Heart left ventricle (tissue), 16 donors: ENCODE results near the gene IGFBP7. TPM values are rescaled to one million over a fixed set of nuclear protein-coding genes. Genes with fewer than 3 reads are reported as not detected.

Experiments
- ATAC-seq, 4 donors: fragments of 200-7000 bp; cut with Tn5 transposase; one replicate each; pipeline ENCODE4 v1.9.1; 2020 to 2022; ENCODE audit warnings: moderate library complexity in 4 of 4, mild to moderate bottlenecking in 3 of 4, moderate number of reproducible peaks in 1 of 4
- DNase-seq, 5 donors: peaks; one replicate each; pipeline ENCODE4 v3.0.0-alpha.2; 2020
- H3K27ac ChIP-seq, 12 donors: fragments of 200-600 bp; sonication (generic) in 4 of 12; one replicate each; pipeline versions ENCODE4 v1.5.0 to v1.8.0; 2016 to 2022; ENCODE audit warnings: mild to moderate bottlenecking in 2 of 12
- H3K27me3 ChIP-seq, 9 donors: fragments of 200-600 bp; sonication (generic) in 2 of 9; one replicate each; pipeline versions ENCODE4 v1.5.1 to v1.8.0; 2016 to 2022; ENCODE audit warnings: mild to moderate bottlenecking in 3 of 9
- H3K36me3 ChIP-seq, 9 donors: fragments of 200-600 bp; sonication (generic) in 2 of 9; one replicate each; pipeline versions ENCODE4 v1.5.0 to v1.8.0; 2018 to 2022; ENCODE audit warnings: mild to moderate bottlenecking in 2 of 9
- H3K4me1 ChIP-seq, 12 donors: fragments of 200-600 bp; sonication (generic) in 4 of 12; one replicate each; pipeline versions ENCODE4 v1.5.0 to v1.8.0; 2016 to 2022; ENCODE audit warnings: mild to moderate bottlenecking in 3 of 12
- H3K4me3 ChIP-seq, 12 donors: fragments of 200-600 bp; sonication (generic) in 4 of 12; one replicate each; pipeline versions ENCODE4 v1.5.0 to v1.8.0; 2017 to 2022; ENCODE audit warnings: mild to moderate bottlenecking in 9 of 12, moderate library complexity in 4 of 12
- H3K9me3 ChIP-seq, 12 donors: fragments of 200-600 bp; sonication (generic) in 4 of 12; one replicate each; pipeline versions ENCODE4 v1.5.0 to v1.8.0; 2016 to 2022; ENCODE audit warnings: mild to moderate bottlenecking in 1 of 12
- CTCF ChIP-seq, 12 donors: fragments of 200-600 bp; sonication (generic) in 4 of 12; IDR thresholded peaks; one replicate each; pipeline versions ENCODE4 v1.5.0 to v1.8.0; 2018 to 2022; ENCODE audit warnings: antibody characterized with exemption in 12 of 12, mild to moderate bottlenecking in 5 of 12
- POLR2A ChIP-seq, 2 donors: fragments of 450-650 bp; IDR thresholded peaks; one replicate each; pipeline ENCODE4 v1.6.1; 2017; ENCODE audit warnings: antibody characterized with exemption in 2 of 2, mild to moderate bottlenecking in 2 of 2, moderate library complexity in 2 of 2
- whole genome bisulfite sequencing, 4 donors: extraction: QIAGEN DNeasy Blood & Tissue Kit in 2 of 4; methylation state at CpG; one replicate each; pipeline versions ENCODE4 v1.1.5 to v1.1.7; 2013 to 2018; 5-methylcytosine and 5-hydroxymethylcytosine counted together
- intact Hi-C, 10 donors: fragments of 100-400 bp; cut with DNase I; formaldehyde crosslinking; loops; one replicate each; pipeline versions ENCODE4 v1.11.1 to v1.14.2; 2022
- polyA plus RNA-seq, 2 donors: library from polyadenylated mRNA; stranded (reverse); fragments of 200-250 nt; gene quantifications; one replicate each; pipeline ENCODE4 v1.2.3, GENCODE V29; 2013
- total RNA-seq, 9 donors: library from RNA; depleted of rRNA in 2 of 9; stranded (reverse); fragments of >200 nt in 2 of 9; fragmentation: NEBNext Ultra II Directional in 3 of 9; extraction: Animal tissue kit (Norgen Biotek cat#: 25700) in 3 of 9; gene quantifications; one replicate each; pipeline versions ENCODE4 v1.1.0 to v1.2.4, GENCODE V29; 2016 to 2023
- donor health status: ischemic (EF 13 %, LVEDD 7.1; RV severe dilation, severe dysfunction).
- donor health status: healthy with polysubstance abuse.
- donor health status: DM: no; HTN: yes; CAD: no.
- donor health status: DM: no; HTN: no; CAD: no.
- donor health status: ischemic (EF 25% LVEDD 6.9; RV normal size, moderate dysfunction).
- donor health status: ischemic (EF 25% LVEDD 5.7; RV mildly dilated, moderate dysfunction).
- donor health status: healthy.
- donor health status: DM: yes; HTN: yes; CAD: no.
- donor health status: ischemic (EF 35%, LVEDD 5.7; RV mildly dilated, moderate dysfunction).
- donor health status: nonischemic (EF 11% LVEDD 7.7; RV severe dilation, severe dysfunction).
- donor health status: DM: yes; HTN: yes; CAD: no.
- donor health status: PGD.
- donor health status: ischemic (EF 29% LVEDD 5.4; RV normal size, mild dysfunction).
- donor health status: nonischemic (EF 23%, LVEDD 6.1; RV moderate dilation, normal function).

IGFBP7 gene
- total and polyA plus RNA-seq, 11 donors = 458 to 1,088 (median 585) TPM

GRCh38 chr4:57148831-57149505 lies 38.8 kb upstream of the IGFBP7 start:
- H3K9me3 ChIP-seq = no peaks in the 10 kb centered on the region
- H3K36me3 ChIP-seq = no peaks in the 10 kb centered on the region
- H3K27ac ChIP-seq = no peak overlapping the region
- intact Hi-C loops = no loop called here
- ATAC-seq (peak in 1 of 4 donors; percentile 31), DNase-seq (no peak)
- WGBS, 4 donors = 71 to 86% (median 76%) methylated on average over 1 of the region's 1 CpG
- no peak overlapping the region for H3K4me3 ChIP-seq
- no peaks in the 10 kb centered on the region for H3K27me3 ChIP-seq
- no peaks in the 10 kb centered on the region for H3K4me1 ChIP-seq
- TF ChIP-seq CTCF (IDR thresholded peaks at IDR 0.05) (no peak), POLR2A (IDR thresholded peaks at IDR 0.05) (no peak)

GRCh38 chr4:57148177-57148576 lies 38.0 kb upstream of the IGFBP7 start:
- H3K27ac ChIP-seq = no peak overlapping the region
- ATAC-seq (no peak), DNase-seq (no peak)
- H3K4me3 ChIP-seq = no peak overlapping the region
- no peaks in the 10 kb centered on the region for H3K4me1 ChIP-seq
- 95 to 100% (median 97%) methylated on average over 1 of the region's 1 CpG for WGBS, 4 donors
- H3K9me3 ChIP-seq = no peaks in the 10 kb centered on the region
- no peaks in the 10 kb centered on the region for H3K36me3 ChIP-seq
- intact Hi-C loops = no loop called here
- H3K27me3 ChIP-seq = no peaks in the 10 kb centered on the region
- TF ChIP-seq CTCF (IDR thresholded peaks at IDR 0.05) = no peak
- TF ChIP-seq POLR2A (IDR thresholded peaks at IDR 0.05) = no peak

GRCh38 chr4:57147335-57148060 lies 37.3 kb upstream of the IGFBP7 start:
- Histone ChIP-seq H3K27ac (no peak overlapping the region), H3K9me3 (no peaks in the 10 kb centered on the region), H3K36me3 (no peaks in the 10 kb centered on the region), H3K4me1 (no peaks in the 10 kb centered on the region), H3K27me3 (no peaks in the 10 kb centered on the region), H3K4me3 (no peak overlapping the region)
- intact Hi-C loops = no loop called here
- 85 to 91% (median 87%) methylated on average over 9 of the region's 9 CpGs for WGBS, 4 donors
- peak in 2 of 4 donors; percentile 41 to 84 for ATAC-seq
- DNase-seq = no peak
- TF ChIP-seq POLR2A (IDR thresholded peaks at IDR 0.05) = no peak
- no peak for TF ChIP-seq CTCF (IDR thresholded peaks at IDR 0.05)

- H3K27ac ChIP-seq = no peak overlapping the region
- no peak overlapping the region for H3K4me3 ChIP-seq
- DNase-seq = no peak
- no peaks in the 10 kb centered on the region for H3K9me3 ChIP-seq
- no peak for ATAC-seq
- H3K36me3 ChIP-seq = no peaks in the 10 kb centered on the region
- 93 to 95% (median 94%) methylated on average over 4 of the region's 4 CpGs for WGBS, 4 donors
- TF ChIP-seq POLR2A (IDR thresholded peaks at IDR 0.05) (no peak), CTCF (IDR thresholded peaks at IDR 0.05) (no peak)
- intact Hi-C loops = no loop called here
- no peaks in the 10 kb centered on the region for H3K27me3 ChIP-seq
- H3K4me1 ChIP-seq = no peaks in the 10 kb centered on the region
Observed at GRCh38 chr4:57146444-57146843, 36.3 kb upstream of the IGFBP7 start.
